ENCODE measurements around the gene SET. TPM values are rescaled to one million over a fixed set of nuclear protein-coding genes. Genes with fewer than 3 reads are reported as not detected.

SET gene
- total RNA-seq, 1 donor from 2014 or later, result 168 TPM

DNA sequence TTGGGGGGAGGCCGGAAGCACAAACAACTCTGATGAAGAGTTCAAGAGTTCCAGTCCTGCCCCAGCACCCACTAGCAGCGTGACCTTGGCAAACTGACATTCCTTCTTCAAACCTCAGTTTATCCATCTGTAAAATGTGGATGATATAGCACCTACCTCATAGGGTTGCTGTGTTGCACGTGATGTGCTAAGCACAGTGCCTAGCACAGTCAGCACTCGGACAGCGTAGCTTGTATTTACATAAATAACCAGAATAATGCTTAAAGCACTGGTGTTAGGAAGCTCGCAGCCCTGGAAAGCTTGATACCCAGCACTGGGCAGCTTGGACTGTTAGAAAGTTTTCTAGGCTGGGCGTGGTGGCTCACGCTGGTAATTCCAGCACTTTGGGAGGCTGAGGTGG lies 18.4 kb downstream of the SET start:
- intact Hi-C loops (cut with micrococcal nuclease), result no loop called here
- Histone ChIP-seq H3K4me1 (peaks cover 18% of the 10 kb centered on the region), H3K9me3 (replicated peaks) (no peaks in the 10 kb centered on the region), H3K4me3 (no peak overlapping the region), H3K27ac (replicated peaks) (no peak overlapping the region), H3K36me3 (peaks cover 7% of the 10 kb centered on the region), H3K27me3 (ENCODE audit: low read depth) (no peaks in the 10 kb centered on the region)
- TF ChIP-seq, protein P1, sequence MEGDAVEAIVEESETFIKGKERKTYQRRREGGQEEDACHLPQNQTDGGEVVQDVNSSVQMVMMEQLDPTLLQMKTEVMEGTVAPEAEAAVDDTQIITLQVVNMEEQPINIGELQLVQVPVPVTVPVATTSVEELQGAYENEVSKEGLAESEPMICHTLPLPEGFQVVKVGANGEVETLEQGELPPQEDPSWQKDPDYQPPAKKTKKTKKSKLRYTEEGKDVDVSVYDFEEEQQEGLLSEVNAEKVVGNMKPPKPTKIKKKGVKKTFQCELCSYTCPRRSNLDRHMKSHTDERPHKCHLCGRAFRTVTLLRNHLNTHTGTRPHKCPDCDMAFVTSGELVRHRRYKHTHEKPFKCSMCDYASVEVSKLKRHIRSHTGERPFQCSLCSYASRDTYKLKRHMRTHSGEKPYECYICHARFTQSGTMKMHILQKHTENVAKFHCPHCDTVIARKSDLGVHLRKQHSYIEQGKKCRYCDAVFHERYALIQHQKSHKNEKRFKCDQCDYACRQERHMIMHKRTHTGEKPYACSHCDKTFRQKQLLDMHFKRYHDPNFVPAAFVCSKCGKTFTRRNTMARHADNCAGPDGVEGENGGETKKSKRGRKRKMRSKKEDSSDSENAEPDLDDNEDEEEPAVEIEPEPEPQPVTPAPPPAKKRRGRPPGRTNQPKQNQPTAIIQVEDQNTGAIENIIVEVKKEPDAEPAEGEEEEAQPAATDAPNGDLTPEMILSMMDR (IDR thresholded peaks at IDR 0.05; ENCODE audit: borderline replicate concordance), result no peak
- DNase-seq, result no peak

DNA sequence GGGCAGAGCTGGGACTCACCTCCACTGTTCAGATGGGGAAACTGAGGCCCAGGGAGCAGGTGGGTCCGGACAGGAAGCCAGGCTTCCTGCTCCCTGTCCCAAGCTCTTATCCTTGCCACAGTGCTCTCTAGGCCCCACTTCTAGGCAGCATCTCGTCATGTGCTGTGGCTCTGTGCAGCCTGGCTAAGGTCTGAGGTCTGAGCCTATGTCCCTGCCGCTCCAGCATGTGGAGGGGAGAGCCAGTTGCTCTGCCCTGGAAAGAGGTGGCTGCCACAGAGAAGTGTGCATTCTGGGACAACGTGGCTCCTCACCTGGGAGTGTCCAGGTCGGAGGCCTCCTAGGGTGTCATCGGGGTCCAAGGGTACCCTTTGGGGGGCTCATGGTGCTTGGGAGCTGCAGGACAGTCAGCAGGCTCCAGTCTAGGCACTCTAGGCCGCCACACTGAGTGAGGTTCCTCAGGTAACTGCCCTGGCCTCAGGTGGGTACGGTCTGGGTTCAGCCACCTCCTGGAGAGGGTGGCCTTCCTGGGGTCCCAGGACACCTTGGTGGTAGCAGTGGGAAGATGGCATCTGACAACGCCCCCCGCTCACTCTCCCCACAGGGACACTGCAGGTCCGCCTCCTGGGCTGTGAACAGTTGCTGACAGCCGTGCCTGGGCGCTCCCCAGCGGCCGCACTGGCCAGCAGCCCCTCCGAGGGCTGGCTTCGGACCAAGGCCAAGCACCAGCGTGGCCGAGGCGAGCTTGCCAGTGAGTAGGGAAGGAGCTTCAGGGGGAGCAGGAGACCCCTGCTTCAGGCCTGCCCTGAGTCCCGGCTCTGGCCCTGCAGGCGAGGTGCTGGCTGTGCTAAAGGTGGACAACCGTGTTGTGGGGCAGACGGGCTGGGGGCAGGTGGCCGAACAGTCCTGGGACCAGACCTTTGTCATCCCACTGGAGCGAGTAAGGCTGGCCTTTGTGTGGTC lies 23.7 kb downstream of the SET start:
- Histone ChIP-seq H3K27me3 (ENCODE audit: low read depth) (no peaks in the 10 kb centered on the region), H3K36me3 (peaks cover 14% of the 10 kb centered on the region), H3K27ac (replicated peaks) (no peak overlapping the region), H3K9me3 (replicated peaks) (no peaks in the 10 kb centered on the region), H3K4me3 (no peak overlapping the region), H3K4me1 (no peaks in the 10 kb centered on the region)
- intact Hi-C loops (cut with micrococcal nuclease), result no loop called here
- TF ChIP-seq, protein P1 (IDR thresholded peaks at IDR 0.05; ENCODE audit: borderline replicate concordance), result no peak
- no peak for DNase-seq

DNA sequence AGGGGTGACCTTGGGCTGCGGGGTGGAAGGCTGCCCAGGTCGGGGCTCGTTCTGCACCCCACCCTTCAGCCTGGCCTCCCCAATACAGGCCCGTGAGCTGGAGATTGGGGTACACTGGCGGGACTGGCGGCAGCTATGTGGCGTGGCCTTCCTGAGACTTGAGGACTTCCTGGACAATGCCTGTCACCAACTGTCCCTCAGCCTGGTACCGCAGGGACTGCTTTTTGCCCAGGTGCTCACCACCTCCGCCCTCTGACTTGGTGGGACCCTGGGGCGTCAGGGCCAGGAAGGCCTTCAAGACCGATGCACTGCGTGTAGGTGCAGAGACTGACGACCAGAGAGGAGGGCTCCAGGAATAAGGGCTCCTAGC lies 24.4 kb downstream of the SET start:
- TF ChIP-seq, protein P1 (IDR thresholded peaks at IDR 0.05; ENCODE audit: borderline replicate concordance), result no peak
- intact Hi-C loops (cut with micrococcal nuclease), result no loop called here
- no peak overlapping the region for H3K27ac ChIP-seq (replicated peaks)

DNA sequence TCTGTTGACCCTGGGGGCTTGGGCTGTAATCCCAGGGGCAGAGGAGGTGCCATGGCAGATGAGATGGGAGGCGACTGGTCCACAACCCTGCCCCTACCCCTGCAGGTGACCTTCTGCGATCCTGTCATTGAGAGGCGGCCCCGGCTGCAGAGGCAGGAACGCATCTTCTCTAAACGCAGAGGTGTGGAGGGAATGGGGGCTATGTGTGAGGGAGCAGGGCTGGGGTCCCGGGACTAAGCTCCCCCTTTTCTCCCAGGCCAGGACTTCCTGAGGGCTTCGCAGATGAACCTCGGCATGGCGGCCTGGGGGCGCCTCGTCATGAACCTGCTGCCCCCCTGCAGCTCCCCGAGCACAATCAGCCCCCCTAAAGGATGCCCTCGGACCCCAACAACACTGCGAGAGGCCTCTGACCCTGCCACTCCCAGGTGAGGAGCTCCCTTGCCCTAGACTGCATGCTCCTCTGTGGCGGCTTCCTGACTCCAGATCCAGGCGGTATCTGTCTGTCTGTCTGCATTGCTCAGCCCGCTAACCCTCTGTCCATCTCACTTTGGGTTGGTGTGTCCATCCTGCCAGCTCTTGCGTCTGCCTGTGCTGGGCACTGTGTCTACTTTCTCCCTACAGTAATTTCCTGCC lies 25.0 kb downstream of the SET start:
- Histone ChIP-seq H3K27me3 (ENCODE audit: low read depth) (no peaks in the 10 kb centered on the region), H3K9me3 (replicated peaks) (no peaks in the 10 kb centered on the region), H3K4me1 (no peaks in the 10 kb centered on the region), H3K27ac (replicated peaks) (no peak overlapping the region), H3K36me3 (peaks cover 14% of the 10 kb centered on the region), H3K4me3 (no peak overlapping the region)
- DNase-seq, result no peak
- TF ChIP-seq, protein P1 (IDR thresholded peaks at IDR 0.05; ENCODE audit: borderline replicate concordance), result no peak
- intact Hi-C loops (cut with micrococcal nuclease), result no loop called here

More for the DNA sequence above, 24.4 kb downstream of the SET start:
- no peak for DNase-seq
- H3K4me1 ChIP-seq, result no peaks in the 10 kb centered on the region
- no peaks in the 10 kb centered on the region for H3K27me3 ChIP-seq (ENCODE audit: low read depth)
- no peaks in the 10 kb centered on the region for H3K9me3 ChIP-seq (replicated peaks)
- no peak overlapping the region for H3K4me3 ChIP-seq
- H3K36me3 ChIP-seq, result peaks cover 14% of the 10 kb centered on the region

DNA sequence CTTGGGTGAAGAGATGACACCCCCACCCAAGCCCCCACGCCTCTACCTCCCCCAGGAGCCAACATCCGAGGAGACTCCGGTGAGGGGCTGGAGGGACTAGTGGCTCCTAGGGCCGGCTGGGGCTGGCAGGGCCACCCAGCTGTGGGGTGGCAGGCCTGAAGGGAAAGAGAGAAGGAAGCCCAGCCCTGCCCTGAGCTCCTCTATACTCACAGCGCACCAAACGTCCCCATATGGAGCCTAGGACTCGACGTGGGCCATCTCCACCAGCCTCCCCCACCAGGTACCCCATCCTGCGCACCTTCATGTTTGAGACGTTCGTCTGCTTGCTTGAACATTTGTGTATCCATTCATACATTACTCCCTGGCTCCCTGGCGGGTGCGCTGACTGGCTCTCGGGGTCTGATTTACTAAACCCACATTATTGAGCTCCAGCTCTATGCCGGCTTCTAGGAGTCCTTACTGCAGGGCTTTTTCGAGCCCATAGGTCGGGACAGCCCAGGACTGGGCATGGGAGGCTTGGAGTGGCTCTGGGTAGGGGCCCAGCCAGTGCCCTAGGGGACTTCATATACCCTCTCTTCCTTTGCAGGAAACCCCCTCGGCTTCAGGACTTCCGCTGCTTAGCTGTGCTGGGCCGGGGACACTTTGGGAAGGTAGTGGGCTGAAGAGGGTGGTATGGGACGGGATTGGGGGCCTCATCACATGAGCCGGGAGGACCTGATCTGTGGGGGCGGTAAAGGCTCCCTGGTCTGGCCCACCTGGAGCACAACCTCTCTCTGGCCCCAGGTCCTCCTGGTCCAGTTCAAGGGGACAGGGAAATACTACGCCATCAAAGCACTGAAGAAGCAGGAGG lies 25.8 kb downstream of the SET start:
- no peaks in the 10 kb centered on the region for H3K9me3 ChIP-seq (replicated peaks)
- DNase-seq, result no peak
- no peak overlapping the region for H3K27ac ChIP-seq (replicated peaks)
- H3K4me3 ChIP-seq, result no peak overlapping the region
- peaks cover 14% of the 10 kb centered on the region for H3K36me3 ChIP-seq
- no peaks in the 10 kb centered on the region for H3K4me1 ChIP-seq
- TF ChIP-seq, protein P1 (IDR thresholded peaks at IDR 0.05; ENCODE audit: borderline replicate concordance), result no peak
- no peaks in the 10 kb centered on the region for H3K27me3 ChIP-seq (ENCODE audit: low read depth)
- intact Hi-C loops (cut with micrococcal nuclease), result no loop called here

Data from left ventricle myocardium inferior (tissue), 1 donor.